GM19395 (cell line): ENCODE measurements around the gene ZNF432.

Experiments used
- ATAC-seq: cut with Tn5 transposase; IDR thresholded peaks from one replicate; pipeline ENCODE4 v1.9.1; 2021; ENCODE audit warnings: mild to moderate bottlenecking, moderate library complexity; ENCODE audit not compliant: unreplicated experiment

ZNF432 gene

GRCh38 chr19:52010674-52011073 is 38.0 kb downstream of the ZNF432 start:
- ATAC-seq = no peak

- peak; percentile 91 for ATAC-seq
Observed at GRCh38 chr19:52007806-52008557, 40.7 kb downstream of the ZNF432 start, which contains the start of gene ZNF615. Gene ZNF615 (minus strand): TSS chr19:52008211. CDS start chr19:52003711, 4,500 bp downstream.

DNA sequence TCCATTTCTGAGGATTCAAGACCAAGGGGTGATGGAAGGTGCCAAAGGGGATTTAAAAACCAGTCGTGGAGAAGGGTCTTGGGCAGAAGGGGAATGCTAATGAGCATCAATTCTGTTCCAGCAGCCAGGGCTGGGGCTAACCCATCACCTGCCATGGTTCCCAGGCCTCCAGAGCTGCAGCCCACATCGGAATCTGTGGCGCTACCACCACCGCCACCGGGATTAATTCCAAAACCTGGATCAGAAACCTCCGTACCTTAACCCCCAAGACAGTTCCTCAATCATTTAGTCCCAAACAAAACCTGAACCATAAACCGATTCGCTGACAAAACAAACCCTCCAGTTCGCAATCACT is 41.2 kb downstream of the ZNF432 start:
- peak; percentile 16 for ATAC-seq

- ATAC-seq = no peak
Observed at GRCh38 chr19:51994048-51994644, 54.5 kb downstream of the ZNF432 start.

DNA sequence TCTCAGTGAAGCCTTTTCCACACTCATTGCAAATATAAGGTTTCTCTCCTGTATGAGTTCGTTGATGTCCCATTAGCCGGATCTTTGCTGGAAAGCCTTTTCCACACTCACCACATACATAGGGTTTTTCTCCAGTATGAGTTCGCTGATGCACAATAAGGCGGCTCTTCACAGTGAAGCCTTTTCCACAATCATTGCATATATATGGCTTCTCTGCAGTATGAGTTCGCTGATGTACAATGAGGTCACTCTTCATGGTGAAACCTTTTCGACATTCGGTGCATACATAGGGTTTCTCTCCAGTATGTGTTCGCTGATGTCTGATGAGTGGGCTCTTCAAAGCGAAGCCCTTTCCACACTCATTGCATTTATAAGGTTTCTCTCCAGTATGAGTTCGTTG is 55.2 kb downstream of the ZNF432 start:
- ATAC-seq = no peak

DNA sequence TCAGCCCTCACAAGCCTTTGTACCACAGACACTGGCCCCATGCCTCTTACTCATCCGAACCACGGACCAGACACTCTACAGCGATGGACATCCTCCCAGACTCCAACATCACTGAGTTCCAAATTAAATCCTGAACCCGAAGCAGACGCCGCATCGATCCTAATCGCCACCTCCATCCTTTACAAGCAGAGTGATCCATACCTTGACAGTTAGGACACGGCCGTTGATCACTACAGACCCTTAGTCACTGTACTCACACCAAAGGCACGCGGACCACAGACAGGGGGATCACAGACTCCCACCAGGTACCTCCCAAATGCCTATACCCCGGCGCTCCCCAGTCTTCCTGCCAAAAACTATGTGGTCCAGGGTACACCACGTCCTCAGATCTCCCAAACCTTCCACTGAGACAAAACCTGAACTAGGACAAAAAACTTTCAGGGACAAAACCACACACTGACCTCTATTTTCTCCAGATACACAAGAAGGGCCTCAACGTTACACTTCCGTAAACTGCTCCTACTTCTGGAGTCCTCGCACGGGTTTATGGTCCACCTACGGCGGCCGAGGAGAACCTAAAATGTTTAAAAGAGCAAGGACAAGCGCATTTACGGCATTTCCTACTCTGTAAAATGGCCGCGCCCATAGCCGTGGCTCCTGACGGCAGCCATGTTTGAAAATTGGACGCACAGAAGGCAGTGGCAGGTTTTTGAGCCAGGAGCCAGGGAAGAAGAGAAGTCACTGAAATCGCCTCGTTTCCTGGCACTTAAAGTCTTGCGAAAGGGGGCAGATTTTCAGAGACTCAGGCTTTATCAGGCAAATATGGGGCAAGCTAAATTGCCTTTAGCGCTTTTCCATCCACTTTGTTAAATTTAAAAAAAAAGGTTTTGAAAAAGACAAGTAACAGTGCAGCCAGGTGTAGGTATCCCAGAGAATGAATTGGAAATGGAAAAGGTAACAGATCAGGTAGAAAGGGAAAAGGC is 62.0 kb downstream of the ZNF432 start, which contains the start of gene ZNF350:
Gene ZNF350, minus strand, starts transcription at position 532 of the 983 bp plus-strand sequence. CDS start 12,480 bp downstream, outside the sequence.
- ATAC-seq = peak; percentile 90

DNA sequence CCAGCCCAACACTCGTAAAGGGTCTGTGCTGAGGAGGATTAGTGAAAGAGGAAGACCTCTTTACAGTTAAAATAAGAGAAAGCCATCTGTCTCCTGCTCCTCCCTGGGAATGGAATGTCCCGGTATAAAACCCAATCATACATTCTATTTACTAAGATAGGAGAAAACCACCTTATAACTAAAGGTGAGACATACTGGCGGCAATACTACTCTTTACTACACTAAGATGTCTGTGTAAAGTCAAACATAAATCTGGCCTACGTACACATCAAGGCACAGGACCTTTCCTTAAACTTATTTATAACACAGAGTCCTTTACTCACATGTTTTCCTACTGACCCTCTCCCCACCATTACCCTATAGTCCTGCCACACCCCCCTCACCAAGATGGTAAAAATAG is 65.3 kb downstream of the ZNF432 start:
- no peak for ATAC-seq
